AG09319 (cell line): ENCODE measurements around the gene NPVF.
A peak's percentile ranks its signal among the peaks of the same experiment; 100 is the strongest.

ENCODE experiments used
- DNase-seq: peaks from one replicate; pipeline ENCODE4 v3.0.0-alpha.2; 2010; ENCODE audit warnings: low read depth; ENCODE audit errors: extremely low read depth
- CTCF ChIP-seq: IDR thresholded peaks from 2 replicates; pipeline ENCODE4 v1.5.1; 2011; ENCODE audit warnings: low read depth, mild to moderate bottlenecking, inconsistent platforms, low read length, moderate library complexity

The NPVF gene, protein sequence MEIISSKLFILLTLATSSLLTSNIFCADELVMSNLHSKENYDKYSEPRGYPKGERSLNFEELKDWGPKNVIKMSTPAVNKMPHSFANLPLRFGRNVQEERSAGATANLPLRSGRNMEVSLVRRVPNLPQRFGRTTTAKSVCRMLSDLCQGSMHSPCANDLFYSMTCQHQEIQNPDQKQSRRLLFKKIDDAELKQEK

GRCh38 chr7:25228386-25228785 lies at the start of gene NPVF:
Gene NPVF, minus strand, starts transcription at chr7:25228486. Its CDS starts 47 bp downstream, at chr7:25228439.
- no peak for TF ChIP-seq CTCF
- no peak for DNase-seq

DNA sequence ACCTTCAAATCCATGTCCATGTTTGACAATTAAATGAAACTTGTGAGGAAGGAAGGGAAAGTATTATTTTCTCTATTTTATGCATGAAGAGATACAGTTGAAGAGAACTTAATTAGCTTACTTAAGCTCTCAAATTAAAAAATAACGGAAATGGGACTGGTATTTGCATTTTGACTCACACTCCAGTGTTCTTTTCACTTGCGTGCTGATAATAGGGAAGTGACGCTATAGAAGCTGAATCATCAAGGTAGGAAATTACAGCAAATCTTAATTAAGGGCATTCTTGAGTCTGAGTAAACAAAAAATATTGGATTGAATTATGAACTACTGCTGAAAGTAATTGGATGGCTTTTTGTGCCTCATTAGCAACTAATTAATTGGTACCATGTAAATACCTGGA lies 44.0 kb upstream of the NPVF start:
- TF ChIP-seq CTCF = no peak
- no peak for DNase-seq

GRCh38 chr7:25263337-25263736 lies 35.1 kb upstream of the NPVF start:
- no peak for DNase-seq
- no peak for TF ChIP-seq CTCF

DNA sequence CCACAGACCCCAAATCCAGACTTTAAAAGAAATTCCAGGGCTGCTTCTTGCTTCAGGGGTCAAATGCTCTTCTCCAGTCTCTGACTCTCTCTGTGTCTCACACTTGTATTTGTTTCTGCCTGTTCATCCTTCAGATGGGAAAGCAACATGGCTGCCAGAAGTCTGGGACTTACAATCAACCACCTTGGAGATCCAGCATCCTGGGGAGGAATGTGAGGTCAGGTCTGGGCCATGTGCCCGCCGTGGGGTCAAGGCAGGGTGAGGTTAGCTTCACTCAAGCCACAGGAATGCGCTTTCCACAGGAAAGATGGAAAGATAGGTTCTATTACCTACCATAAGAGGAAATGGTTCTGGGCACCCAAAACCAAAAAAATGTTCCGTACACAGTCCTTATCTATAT lies 34.3 kb upstream of the NPVF start:
- no peak for TF ChIP-seq CTCF
- no peak for DNase-seq

- no peak for TF ChIP-seq CTCF
- no peak for DNase-seq
These were observed 33.4 kb upstream of the NPVF start for GRCh38 chr7:25261545-25262140.

DNA sequence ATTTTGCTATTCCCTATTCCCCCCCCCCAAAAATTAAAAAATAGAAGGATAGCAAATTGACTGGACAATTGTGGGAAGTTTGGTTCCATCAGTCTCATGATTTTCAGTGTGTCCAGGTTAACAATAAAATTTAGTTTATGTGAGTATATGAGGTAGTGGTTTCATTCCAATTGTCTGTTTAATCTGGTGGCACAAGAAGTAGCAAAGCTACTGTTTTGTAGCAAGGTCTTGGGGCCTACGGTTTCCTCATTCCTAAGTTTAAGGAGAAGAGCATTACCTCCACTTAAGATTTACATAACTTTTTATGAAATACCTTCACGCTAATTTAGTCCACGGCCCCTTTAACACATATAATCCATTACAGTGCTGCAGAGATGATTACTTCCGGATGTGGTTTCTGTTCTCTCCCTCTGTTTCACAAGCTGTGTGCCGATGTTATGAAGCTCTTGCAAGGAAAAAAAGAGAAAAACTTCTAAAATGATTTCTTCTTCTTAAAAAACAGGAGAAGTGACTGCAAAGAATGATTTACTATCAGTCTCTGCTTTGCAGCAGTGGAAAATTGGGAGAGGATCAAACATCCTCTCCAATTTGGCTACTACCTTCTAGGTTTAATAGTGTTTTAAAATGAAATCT lies 32.7 kb upstream of the NPVF start:
- no peak for TF ChIP-seq CTCF
- no peak for DNase-seq

DNA sequence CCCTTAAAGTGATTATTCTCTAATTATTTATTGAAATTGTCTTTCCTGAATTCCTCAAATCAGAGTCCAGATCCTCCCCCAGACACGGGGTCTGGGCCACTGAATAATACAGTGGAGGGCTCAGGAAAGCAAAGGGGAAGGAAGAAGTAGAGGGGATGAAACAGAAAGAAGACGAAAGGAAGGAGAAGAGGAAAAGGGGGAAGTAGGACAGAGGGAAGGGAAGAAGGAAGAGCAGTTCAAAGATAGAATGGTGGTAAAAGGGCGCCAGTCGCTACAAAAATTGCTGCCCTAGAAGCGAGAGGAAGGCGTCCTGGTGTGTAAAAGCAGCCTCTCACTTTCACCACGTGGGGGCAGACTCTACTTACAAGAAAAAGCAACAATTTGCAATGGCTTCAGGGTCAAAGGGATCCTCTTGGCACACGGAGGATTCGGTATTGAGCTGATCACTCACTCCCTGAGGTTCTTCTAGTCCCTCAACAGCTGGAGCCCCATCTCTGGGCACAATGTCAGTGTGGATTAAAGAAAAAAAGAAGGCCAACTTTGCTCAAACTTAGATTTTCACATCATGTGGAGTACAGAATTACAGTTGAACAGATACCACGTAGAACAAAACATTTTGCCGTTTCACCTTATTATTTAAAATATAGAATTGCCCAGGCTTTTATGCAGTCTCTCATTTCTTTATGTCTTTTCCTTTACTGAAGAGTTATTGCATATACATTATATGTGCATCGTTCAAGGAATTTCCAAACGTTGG lies 31.4 kb upstream of the NPVF start:
- DNase-seq = peak; percentile 61
- peak; percentile 91 for TF ChIP-seq CTCF
